ENCODE results near the gene SORCS1. TPM values are rescaled to one million over a fixed set of nuclear protein-coding genes. Genes with fewer than 3 reads are reported as not detected.
A peak's percentile ranks its signal among the peaks of the same experiment; 100 is the strongest.

Gene SORCS1
- total RNA-seq, 1 donor from 2014 or later = 1.1 TPM

DNA sequence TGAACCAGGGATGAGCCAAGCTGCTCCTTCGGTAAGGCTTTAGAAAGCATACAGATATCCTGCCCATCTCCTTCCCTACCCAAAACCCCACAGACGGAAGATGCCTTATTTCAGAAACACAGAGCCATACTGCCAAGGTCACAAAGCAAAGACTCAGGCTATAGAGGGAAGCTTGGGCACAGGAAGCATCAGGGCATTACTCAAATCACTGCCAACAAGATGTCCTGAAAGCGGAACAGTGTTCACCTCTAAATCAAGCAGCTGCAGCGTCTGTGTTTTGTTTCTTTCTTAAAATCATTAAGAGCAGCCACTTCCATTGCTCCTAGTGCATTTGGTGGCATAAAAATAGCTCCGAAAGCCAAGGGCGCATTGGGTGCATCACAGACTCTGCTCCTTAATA lies 307.3 kb downstream of the SORCS1 start:
- DNase-seq (ENCODE audit: low read depth) (no peak), FAIRE-seq (no peak)
- Histone ChIP-seq H3K9ac (ENCODE audit: low read length) (no peak overlapping the region), H3K27ac (ENCODE audit: low read depth, low read length) (no peak overlapping the region), H3K27me3 (ENCODE audit: insufficient read depth, low read length) (no peaks in the 10 kb centered on the region), H3K4me1 (ENCODE audit: insufficient read depth, low read length) (no peaks in the 10 kb centered on the region), H2AFZ (ENCODE audit: low read depth, low read length) (no peak overlapping the region), H3K4me2 (ENCODE audit: low read length) (no peak overlapping the region), H3K9me3 (ENCODE audit: insufficient read depth, low read depth, low read length) (peaks cover 3% of the 10 kb centered on the region), H3K36me3 (ENCODE audit: insufficient read depth, low read length) (no peaks in the 10 kb centered on the region), H3K79me2 (ENCODE audit: insufficient read depth, low read length) (no peaks in the 10 kb centered on the region), H3K4me3 (ENCODE audit: insufficient read depth, low read depth, low read length) (no peak overlapping the region), H4K20me1 (ENCODE audit: insufficient read depth, low read length) (no peaks in the 10 kb centered on the region)
- Mint-ChIP-seq H3K36me3 (ENCODE audit: low read depth, unreplicated experiment) (no peaks in the 10 kb centered on the region), H3K27ac (ENCODE audit: unreplicated experiment) (no peak overlapping the region), H3K4me3 (ENCODE audit: unreplicated experiment) (no peak overlapping the region), H3K4me1 (ENCODE audit: low read depth, unreplicated experiment) (no peaks in the 10 kb centered on the region), H3K27me3 (ENCODE audit: low read depth, unreplicated experiment) (no peaks in the 10 kb centered on the region), H3K9me3 (ENCODE audit: unreplicated experiment) (no peaks in the 10 kb centered on the region)
- TF ChIP-seq, protein P1, sequence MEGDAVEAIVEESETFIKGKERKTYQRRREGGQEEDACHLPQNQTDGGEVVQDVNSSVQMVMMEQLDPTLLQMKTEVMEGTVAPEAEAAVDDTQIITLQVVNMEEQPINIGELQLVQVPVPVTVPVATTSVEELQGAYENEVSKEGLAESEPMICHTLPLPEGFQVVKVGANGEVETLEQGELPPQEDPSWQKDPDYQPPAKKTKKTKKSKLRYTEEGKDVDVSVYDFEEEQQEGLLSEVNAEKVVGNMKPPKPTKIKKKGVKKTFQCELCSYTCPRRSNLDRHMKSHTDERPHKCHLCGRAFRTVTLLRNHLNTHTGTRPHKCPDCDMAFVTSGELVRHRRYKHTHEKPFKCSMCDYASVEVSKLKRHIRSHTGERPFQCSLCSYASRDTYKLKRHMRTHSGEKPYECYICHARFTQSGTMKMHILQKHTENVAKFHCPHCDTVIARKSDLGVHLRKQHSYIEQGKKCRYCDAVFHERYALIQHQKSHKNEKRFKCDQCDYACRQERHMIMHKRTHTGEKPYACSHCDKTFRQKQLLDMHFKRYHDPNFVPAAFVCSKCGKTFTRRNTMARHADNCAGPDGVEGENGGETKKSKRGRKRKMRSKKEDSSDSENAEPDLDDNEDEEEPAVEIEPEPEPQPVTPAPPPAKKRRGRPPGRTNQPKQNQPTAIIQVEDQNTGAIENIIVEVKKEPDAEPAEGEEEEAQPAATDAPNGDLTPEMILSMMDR (IDR thresholded peaks at IDR 0.05; ENCODE audit: insufficient read depth, low read depth, low read length) = no peak
- TF ChIP-seq EZH2 (IDR thresholded peaks at IDR 0.05; ENCODE audit: insufficient read depth, low read length) = no peak

DNA sequence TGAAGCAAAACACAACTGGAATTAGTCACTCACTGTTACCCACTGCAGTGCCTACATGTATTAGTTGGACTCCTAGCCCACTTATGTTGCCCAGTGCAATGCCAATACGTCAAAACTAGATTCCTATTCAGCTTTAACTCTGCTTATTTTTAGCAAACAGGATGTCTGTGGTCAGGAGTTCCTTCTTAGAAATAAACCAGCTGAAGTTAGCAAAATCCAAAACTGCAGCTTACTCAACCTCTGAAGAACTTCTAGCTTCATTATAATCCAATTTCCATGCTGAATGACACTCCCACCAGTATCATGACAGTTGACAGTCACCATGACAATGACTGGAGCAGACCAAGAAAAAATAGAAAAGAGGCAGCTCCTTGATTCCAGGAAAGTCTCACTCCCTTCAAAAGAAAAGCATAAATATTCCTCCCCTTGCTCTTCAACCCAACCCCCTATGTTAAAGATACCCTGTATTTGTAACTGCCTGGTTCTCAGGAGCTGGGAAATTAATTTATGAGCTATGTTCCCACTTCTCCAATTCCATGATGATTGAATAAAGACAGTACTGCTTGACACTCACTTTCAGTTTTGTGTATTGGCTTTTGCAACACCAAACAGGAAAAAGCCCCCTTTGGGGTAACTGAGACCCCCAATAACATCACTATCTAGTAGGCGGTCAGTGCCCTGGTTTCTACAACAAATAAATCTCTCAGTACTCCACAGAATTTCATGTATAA lies 327.4 kb downstream of the SORCS1 start:
- Mint-ChIP-seq H3K27ac (ENCODE audit: unreplicated experiment) (peak overlapping the region; percentile 5), H3K9me3 (ENCODE audit: unreplicated experiment) (peaks cover 2% of the 10 kb centered on the region), H3K27me3 (ENCODE audit: low read depth, unreplicated experiment) (no peaks in the 10 kb centered on the region), H3K4me3 (ENCODE audit: unreplicated experiment) (no peak overlapping the region), H3K36me3 (ENCODE audit: low read depth, unreplicated experiment) (no peaks in the 10 kb centered on the region), H3K4me1 (ENCODE audit: low read depth, unreplicated experiment) (peaks cover 13% of the 10 kb centered on the region)
- Histone ChIP-seq H3K4me1 (ENCODE audit: insufficient read depth, low read length) (no peaks in the 10 kb centered on the region), H2AFZ (ENCODE audit: low read depth, low read length) (no peak overlapping the region), H3K9ac (ENCODE audit: low read length) (no peak overlapping the region), H3K9me3 (ENCODE audit: insufficient read depth, low read depth, low read length) (no peaks in the 10 kb centered on the region), H4K20me1 (ENCODE audit: insufficient read depth, low read length) (no peaks in the 10 kb centered on the region), H3K27me3 (ENCODE audit: insufficient read depth, low read length) (no peaks in the 10 kb centered on the region), H3K4me3 (ENCODE audit: insufficient read depth, low read depth, low read length) (no peak overlapping the region), H3K4me2 (ENCODE audit: low read length) (no peak overlapping the region), H3K27ac (ENCODE audit: low read depth, low read length) (no peak overlapping the region), H3K36me3 (ENCODE audit: insufficient read depth, low read length) (no peaks in the 10 kb centered on the region), H3K79me2 (ENCODE audit: insufficient read depth, low read length) (no peaks in the 10 kb centered on the region)
- DNase-seq (ENCODE audit: low read depth) (no peak), FAIRE-seq (no peak)
- TF ChIP-seq, protein P1 (IDR thresholded peaks at IDR 0.05; ENCODE audit: insufficient read depth, low read depth, low read length) = no peak
- no peak for TF ChIP-seq EZH2 (IDR thresholded peaks at IDR 0.05; ENCODE audit: insufficient read depth, low read length)

DNA sequence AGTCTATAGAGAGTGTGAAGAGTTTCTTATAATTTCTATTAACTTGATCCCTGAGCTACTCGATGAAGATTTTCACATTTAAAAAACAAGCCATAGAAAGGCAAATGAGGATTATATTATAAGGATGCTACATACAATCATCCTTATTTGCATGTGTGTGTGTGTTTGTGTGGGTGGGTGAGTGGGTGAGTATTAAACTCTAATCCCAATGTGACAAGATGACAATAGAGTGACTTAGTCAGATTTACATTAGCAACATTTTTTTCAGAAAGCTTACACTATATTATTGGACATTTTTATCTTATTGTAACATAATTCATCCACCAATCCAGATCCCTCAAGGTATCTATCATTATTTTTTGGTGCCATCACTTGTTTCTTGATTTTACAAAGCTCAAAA lies 331.7 kb downstream of the SORCS1 start:
- Histone ChIP-seq H3K4me3 (ENCODE audit: insufficient read depth, low read depth, low read length) (no peak overlapping the region), H3K4me1 (ENCODE audit: insufficient read depth, low read length) (no peaks in the 10 kb centered on the region), H3K27me3 (ENCODE audit: insufficient read depth, low read length) (no peaks in the 10 kb centered on the region), H3K79me2 (ENCODE audit: insufficient read depth, low read length) (no peaks in the 10 kb centered on the region), H3K36me3 (ENCODE audit: insufficient read depth, low read length) (no peaks in the 10 kb centered on the region), H3K27ac (ENCODE audit: low read depth, low read length) (no peak overlapping the region), H3K9me3 (ENCODE audit: insufficient read depth, low read depth, low read length) (no peaks in the 10 kb centered on the region), H2AFZ (ENCODE audit: low read depth, low read length) (no peak overlapping the region), H3K4me2 (ENCODE audit: low read length) (no peak overlapping the region), H3K9ac (ENCODE audit: low read length) (no peak overlapping the region), H4K20me1 (ENCODE audit: insufficient read depth, low read length) (no peaks in the 10 kb centered on the region)
- Mint-ChIP-seq H3K27me3 (ENCODE audit: low read depth, unreplicated experiment) (no peaks in the 10 kb centered on the region), H3K36me3 (ENCODE audit: low read depth, unreplicated experiment) (no peaks in the 10 kb centered on the region), H3K27ac (ENCODE audit: unreplicated experiment) (no peak overlapping the region), H3K4me3 (ENCODE audit: unreplicated experiment) (no peak overlapping the region), H3K4me1 (ENCODE audit: low read depth, unreplicated experiment) (peaks cover 14% of the 10 kb centered on the region), H3K9me3 (ENCODE audit: unreplicated experiment) (no peaks in the 10 kb centered on the region)
- DNase-seq (ENCODE audit: low read depth) (no peak), FAIRE-seq (no peak)
- TF ChIP-seq, protein P1 (IDR thresholded peaks at IDR 0.05; ENCODE audit: insufficient read depth, low read depth, low read length) = no peak
- no peak for TF ChIP-seq EZH2 (IDR thresholded peaks at IDR 0.05; ENCODE audit: insufficient read depth, low read length)
